ENCODE results near the gene KCNE4.

The KCNE4 gene, protein sequence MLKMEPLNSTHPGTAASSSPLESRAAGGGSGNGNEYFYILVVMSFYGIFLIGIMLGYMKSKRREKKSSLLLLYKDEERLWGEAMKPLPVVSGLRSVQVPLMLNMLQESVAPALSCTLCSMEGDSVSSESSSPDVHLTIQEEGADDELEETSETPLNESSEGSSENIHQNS

GRCh38 chr2:223051693-223052289 is at the start of gene KCNE4:
Gene KCNE4, plus strand, starts transcription at chr2:223052190. Its CDS starts 641 bp downstream, at chr2:223052831.
- Histone ChIP-seq H3K4me1 (ENCODE audit: control insufficient read depth, insufficient read depth, low read length) (peaks cover 3% of the 10 kb centered on the region), H3K9me3 (ENCODE audit: control insufficient read depth, insufficient read depth, low read length) (no peaks in the 10 kb centered on the region), H3K36me3 (ENCODE audit: control insufficient read depth, insufficient read depth, low read length) (no peaks in the 10 kb centered on the region), H3K4me3 (ENCODE audit: low read depth, low read length) (no peak within 1 kb of the TSS), H3K27me3 (ENCODE audit: control insufficient read depth, insufficient read depth, low read length) (no peaks in the 10 kb centered on the region), H3K9ac (ENCODE audit: low read depth, low read length) (no peak within 1 kb of the TSS)

DNA sequence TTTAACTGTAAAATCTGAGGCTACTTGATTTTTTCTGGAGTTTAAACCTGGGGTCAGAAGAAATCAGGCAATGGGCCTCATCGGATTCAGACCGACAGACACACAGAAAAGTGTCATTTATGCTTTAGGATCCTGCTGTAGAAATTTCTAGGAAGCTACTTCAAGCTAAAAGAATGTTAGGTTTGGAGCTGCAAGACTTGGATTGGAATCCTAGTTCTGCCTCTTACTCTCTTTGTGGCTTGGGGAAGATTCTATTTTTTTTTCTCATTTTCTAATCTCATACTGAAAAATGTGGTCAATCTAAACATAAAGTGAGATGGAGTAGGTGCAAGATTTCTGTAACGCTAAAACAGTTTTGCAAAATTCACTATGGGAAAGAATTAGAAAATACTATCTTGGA is 48.8 kb upstream of the KCNE4 start:
- no peaks in the 10 kb centered on the region for H3K36me3 ChIP-seq (ENCODE audit: control insufficient read depth, insufficient read depth, low read length)

GRCh38 chr2:223005496-223005895 is 46.5 kb upstream of the KCNE4 start:
- H3K27me3 ChIP-seq (ENCODE audit: control insufficient read depth, insufficient read depth, low read length): no peaks in the 10 kb centered on the region
- no peak overlapping the region for H3K9ac ChIP-seq (ENCODE audit: low read depth, low read length)
- no peaks in the 10 kb centered on the region for H3K36me3 ChIP-seq (ENCODE audit: control insufficient read depth, insufficient read depth, low read length)
- no peaks in the 10 kb centered on the region for H3K4me1 ChIP-seq (ENCODE audit: control insufficient read depth, insufficient read depth, low read length)
- no peak overlapping the region for H3K4me3 ChIP-seq (ENCODE audit: low read depth, low read length)
- no peaks in the 10 kb centered on the region for H3K9me3 ChIP-seq (ENCODE audit: control insufficient read depth, insufficient read depth, low read length)

More for the DNA sequence above, 48.8 kb upstream of the KCNE4 start:
- Histone ChIP-seq H3K9me3 (ENCODE audit: control insufficient read depth, insufficient read depth, low read length) (no peaks in the 10 kb centered on the region), H3K4me3 (ENCODE audit: low read depth, low read length) (no peak overlapping the region), H3K9ac (ENCODE audit: low read depth, low read length) (no peak overlapping the region), H3K4me1 (ENCODE audit: control insufficient read depth, insufficient read depth, low read length) (no peaks in the 10 kb centered on the region), H3K27me3 (ENCODE audit: control insufficient read depth, insufficient read depth, low read length) (no peaks in the 10 kb centered on the region)

DNA sequence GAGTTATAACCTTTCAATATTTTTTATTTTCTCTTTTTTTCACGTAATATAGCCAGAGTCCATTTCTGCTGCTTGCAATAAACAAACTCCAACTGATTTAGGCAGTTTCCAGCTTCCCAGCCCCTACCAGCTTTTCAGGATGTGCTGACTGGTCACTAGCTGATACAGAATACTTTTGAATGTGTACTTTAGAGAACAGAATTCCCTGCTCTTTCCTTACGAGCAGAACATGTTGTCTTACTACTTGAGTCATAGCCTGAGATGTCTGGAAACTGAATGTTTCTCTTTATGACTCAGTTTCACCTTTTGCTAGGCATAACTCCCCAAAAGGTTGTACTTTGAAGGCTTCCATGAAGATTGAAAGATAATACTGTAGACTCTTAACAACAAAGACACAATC is 44.5 kb upstream of the KCNE4 start:
- no peak overlapping the region for H3K9ac ChIP-seq (ENCODE audit: low read depth, low read length)
- H3K27me3 ChIP-seq (ENCODE audit: control insufficient read depth, insufficient read depth, low read length): no peaks in the 10 kb centered on the region
- H3K4me3 ChIP-seq (ENCODE audit: low read depth, low read length): no peak overlapping the region
- H3K36me3 ChIP-seq (ENCODE audit: control insufficient read depth, insufficient read depth, low read length): no peaks in the 10 kb centered on the region
- H3K9me3 ChIP-seq (ENCODE audit: control insufficient read depth, insufficient read depth, low read length): no peaks in the 10 kb centered on the region
- no peaks in the 10 kb centered on the region for H3K4me1 ChIP-seq (ENCODE audit: control insufficient read depth, insufficient read depth, low read length)

DNA sequence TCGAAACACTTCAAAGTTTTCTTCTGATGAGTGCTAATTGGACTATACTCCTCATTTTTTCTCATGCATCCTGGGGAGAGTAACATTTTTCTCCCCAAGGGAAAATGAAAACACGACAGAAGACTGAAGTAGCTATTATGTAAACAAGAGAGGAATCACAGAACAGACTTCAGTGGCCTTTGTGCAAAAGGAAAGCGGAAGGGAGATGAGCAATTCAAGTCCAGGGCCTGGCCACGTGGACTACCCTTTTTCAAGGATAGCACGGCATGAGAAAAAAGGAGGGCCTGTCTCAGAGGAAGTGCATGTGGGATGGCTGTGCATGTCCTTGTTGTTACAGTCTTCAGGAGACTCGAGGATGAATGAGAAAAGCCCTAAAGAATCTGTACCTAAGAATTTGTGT is 43.8 kb upstream of the KCNE4 start:
- Histone ChIP-seq H3K9me3 (ENCODE audit: control insufficient read depth, insufficient read depth, low read length) (no peaks in the 10 kb centered on the region), H3K27me3 (ENCODE audit: control insufficient read depth, insufficient read depth, low read length) (no peaks in the 10 kb centered on the region), H3K36me3 (ENCODE audit: control insufficient read depth, insufficient read depth, low read length) (no peaks in the 10 kb centered on the region), H3K4me3 (ENCODE audit: low read depth, low read length) (no peak overlapping the region), H3K9ac (ENCODE audit: low read depth, low read length) (no peak overlapping the region), H3K4me1 (ENCODE audit: control insufficient read depth, insufficient read depth, low read length) (no peaks in the 10 kb centered on the region)

DNA sequence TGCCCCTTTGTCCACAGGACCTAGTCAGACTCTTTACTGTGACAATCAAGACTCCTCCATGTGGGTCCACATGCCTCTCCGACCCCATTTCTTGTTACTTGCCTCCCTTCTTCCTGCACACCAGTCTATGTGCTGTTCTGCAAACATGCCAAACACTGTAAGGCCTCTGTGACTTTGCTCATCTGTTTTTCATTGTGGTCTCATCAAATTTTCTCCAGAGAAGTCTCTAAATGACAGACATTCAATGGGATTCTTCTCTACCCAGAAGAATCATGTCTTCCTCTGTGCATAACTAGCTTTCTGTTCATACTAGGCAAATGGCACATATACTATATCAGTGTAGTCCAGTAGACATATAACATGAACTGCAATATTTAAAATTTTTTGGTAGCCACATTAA is 43.0 kb upstream of the KCNE4 start:
- Histone ChIP-seq H3K9ac (ENCODE audit: low read depth, low read length) (no peak overlapping the region), H3K4me3 (ENCODE audit: low read depth, low read length) (no peak overlapping the region), H3K9me3 (ENCODE audit: control insufficient read depth, insufficient read depth, low read length) (no peaks in the 10 kb centered on the region)

GRCh38 chr2:223010641-223011040 is 41.3 kb upstream of the KCNE4 start:
- Histone ChIP-seq H3K27me3 (ENCODE audit: control insufficient read depth, insufficient read depth, low read length) (no peaks in the 10 kb centered on the region), H3K36me3 (ENCODE audit: control insufficient read depth, insufficient read depth, low read length) (no peaks in the 10 kb centered on the region), H3K4me1 (ENCODE audit: control insufficient read depth, insufficient read depth, low read length) (no peaks in the 10 kb centered on the region), H3K4me3 (ENCODE audit: low read depth, low read length) (no peak overlapping the region), H3K9me3 (ENCODE audit: control insufficient read depth, insufficient read depth, low read length) (no peaks in the 10 kb centered on the region), H3K9ac (ENCODE audit: low read depth, low read length) (no peak overlapping the region)

More for the DNA sequence above, 43.0 kb upstream of the KCNE4 start:
- no peaks in the 10 kb centered on the region for H3K4me1 ChIP-seq (ENCODE audit: control insufficient read depth, insufficient read depth, low read length)
- H3K27me3 ChIP-seq (ENCODE audit: control insufficient read depth, insufficient read depth, low read length): no peaks in the 10 kb centered on the region
- no peaks in the 10 kb centered on the region for H3K36me3 ChIP-seq (ENCODE audit: control insufficient read depth, insufficient read depth, low read length)

DNA sequence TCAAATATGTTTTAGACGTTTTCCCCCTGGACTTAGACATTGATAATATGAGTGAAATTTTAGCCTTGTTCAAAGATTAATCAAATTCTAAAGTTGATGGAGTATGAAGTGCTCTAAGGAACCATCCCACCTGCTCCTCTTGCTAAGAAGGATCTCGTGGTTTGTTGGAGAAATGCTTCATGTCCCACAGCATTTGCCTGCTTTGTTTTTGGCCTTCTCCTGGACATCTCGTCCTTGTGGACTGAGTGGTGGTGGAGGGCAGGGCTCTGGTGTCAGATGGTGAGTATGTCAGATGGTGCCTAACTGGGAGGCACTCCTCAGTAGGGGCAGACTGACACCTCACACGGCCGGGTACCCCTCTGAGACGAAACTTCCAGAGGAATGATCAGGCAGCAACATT is 39.7 kb upstream of the KCNE4 start:
- Histone ChIP-seq H3K9ac (ENCODE audit: low read depth, low read length) (no peak overlapping the region), H3K4me1 (ENCODE audit: control insufficient read depth, insufficient read depth, low read length) (no peaks in the 10 kb centered on the region), H3K27me3 (ENCODE audit: control insufficient read depth, insufficient read depth, low read length) (no peaks in the 10 kb centered on the region), H3K36me3 (ENCODE audit: control insufficient read depth, insufficient read depth, low read length) (no peaks in the 10 kb centered on the region), H3K4me3 (ENCODE audit: low read depth, low read length) (no peak overlapping the region), H3K9me3 (ENCODE audit: control insufficient read depth, insufficient read depth, low read length) (no peaks in the 10 kb centered on the region)

- no peaks in the 10 kb centered on the region for H3K4me1 ChIP-seq (ENCODE audit: control insufficient read depth, insufficient read depth, low read length)
- H3K27me3 ChIP-seq (ENCODE audit: control insufficient read depth, insufficient read depth, low read length): no peaks in the 10 kb centered on the region
- no peaks in the 10 kb centered on the region for H3K36me3 ChIP-seq (ENCODE audit: control insufficient read depth, insufficient read depth, low read length)
- H3K9me3 ChIP-seq (ENCODE audit: control insufficient read depth, insufficient read depth, low read length): no peaks in the 10 kb centered on the region
- no peak overlapping the region for H3K4me3 ChIP-seq (ENCODE audit: low read depth, low read length)
- no peak overlapping the region for H3K9ac ChIP-seq (ENCODE audit: low read depth, low read length)
Observed at GRCh38 chr2:223019390-223019930, 32.5 kb upstream of the KCNE4 start.

- Histone ChIP-seq H3K4me3 (ENCODE audit: low read depth, low read length) (no peak overlapping the region), H3K9ac (ENCODE audit: low read depth, low read length) (no peak overlapping the region), H3K36me3 (ENCODE audit: control insufficient read depth, insufficient read depth, low read length) (no peaks in the 10 kb centered on the region), H3K9me3 (ENCODE audit: control insufficient read depth, insufficient read depth, low read length) (no peaks in the 10 kb centered on the region), H3K4me1 (ENCODE audit: control insufficient read depth, insufficient read depth, low read length) (no peaks in the 10 kb centered on the region), H3K27me3 (ENCODE audit: control insufficient read depth, insufficient read depth, low read length) (no peaks in the 10 kb centered on the region)
Observed at GRCh38 chr2:223019987-223020717, 31.8 kb upstream of the KCNE4 start.

DNA sequence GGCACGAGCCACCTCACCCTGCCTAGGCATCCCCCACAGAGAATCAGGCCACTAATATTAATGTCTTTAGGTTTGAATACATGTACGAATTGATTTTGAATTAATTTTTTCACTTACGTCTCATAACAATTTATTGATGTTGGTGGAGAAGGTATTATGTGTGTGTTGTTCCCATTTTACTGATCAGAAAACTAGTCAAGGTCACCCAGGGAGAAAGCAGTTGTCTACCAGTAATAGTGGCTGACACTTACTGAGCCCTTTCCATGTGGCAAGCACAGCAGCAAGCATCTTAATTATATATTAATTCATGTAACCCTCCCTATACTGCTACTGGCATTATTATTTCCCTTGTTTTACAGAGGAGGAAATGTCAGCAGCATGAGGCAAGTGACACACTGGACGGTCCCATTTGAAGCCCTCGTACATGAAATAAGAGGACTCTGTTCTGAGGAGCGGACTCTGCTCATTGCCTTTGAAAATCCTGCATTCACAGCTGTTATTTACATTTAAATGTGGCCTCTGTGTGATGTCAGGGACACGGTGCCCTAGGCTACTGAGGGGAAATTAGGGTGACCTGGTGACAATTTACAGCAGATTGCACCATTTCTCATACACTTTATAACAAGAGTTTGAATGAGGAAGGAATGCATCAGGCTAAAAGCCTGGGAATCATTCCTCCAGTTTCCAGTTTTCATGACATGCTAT is 30.9 kb upstream of the KCNE4 start:
- Histone ChIP-seq H3K9me3 (ENCODE audit: control insufficient read depth, insufficient read depth, low read length) (no peaks in the 10 kb centered on the region), H3K4me1 (ENCODE audit: control insufficient read depth, insufficient read depth, low read length) (no peaks in the 10 kb centered on the region), H3K9ac (ENCODE audit: low read depth, low read length) (no peak overlapping the region), H3K4me3 (ENCODE audit: low read depth, low read length) (no peak overlapping the region), H3K27me3 (ENCODE audit: control insufficient read depth, insufficient read depth, low read length) (no peaks in the 10 kb centered on the region), H3K36me3 (ENCODE audit: control insufficient read depth, insufficient read depth, low read length) (no peaks in the 10 kb centered on the region)

Measured in iPS-15b (cell line).